ENCODE results near the gene LMOD3. TPM values are rescaled to one million over a fixed set of nuclear protein-coding genes. Genes with fewer than 3 reads are reported as not detected.

LMOD3 gene
- total and polyA plus RNA-seq, 2 donors (not counting 1 experiment from before 2014, with no cell fraction given) = not detected

DNA sequence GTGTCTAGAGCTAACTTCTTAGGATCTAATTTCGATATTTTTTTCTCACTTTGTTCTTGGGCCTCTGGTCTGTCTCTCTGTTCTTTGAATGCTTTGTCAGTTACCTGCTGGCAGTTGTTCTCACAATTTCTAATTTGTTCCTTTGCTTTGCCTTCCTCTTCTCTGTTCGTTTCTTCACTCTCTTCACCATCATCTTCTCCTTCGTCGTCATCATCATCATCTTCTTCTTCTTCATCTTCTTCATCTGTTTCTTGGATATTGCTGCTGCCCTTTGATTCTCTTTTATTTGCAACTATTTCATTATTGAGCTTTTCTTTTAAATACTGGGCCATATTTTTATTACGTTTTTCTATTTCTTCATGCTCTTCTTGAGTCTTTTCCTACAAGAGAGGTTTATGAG is 2.7 kb downstream of the LMOD3 start:
- no peak overlapping the region for H3K9ac ChIP-seq (ENCODE audit: low read length)
- no peak overlapping the region for H3K4me3 ChIP-seq (ENCODE audit: control extremely low read depth in 1 of 5, extremely low read depth in 1 of 5, insufficient read depth in 1 of 5, low read depth in 2 of 5, low read length in 4 of 5)
- no peaks in the 10 kb centered on the region for H3K27me3 ChIP-seq (replicated peaks in 1 of 4; ENCODE audit: control extremely low read depth in 1 of 4, control insufficient read depth in 3 of 4, insufficient read depth in 4 of 4, low read length in 3 of 4)
- TF ChIP-seq, protein P1, sequence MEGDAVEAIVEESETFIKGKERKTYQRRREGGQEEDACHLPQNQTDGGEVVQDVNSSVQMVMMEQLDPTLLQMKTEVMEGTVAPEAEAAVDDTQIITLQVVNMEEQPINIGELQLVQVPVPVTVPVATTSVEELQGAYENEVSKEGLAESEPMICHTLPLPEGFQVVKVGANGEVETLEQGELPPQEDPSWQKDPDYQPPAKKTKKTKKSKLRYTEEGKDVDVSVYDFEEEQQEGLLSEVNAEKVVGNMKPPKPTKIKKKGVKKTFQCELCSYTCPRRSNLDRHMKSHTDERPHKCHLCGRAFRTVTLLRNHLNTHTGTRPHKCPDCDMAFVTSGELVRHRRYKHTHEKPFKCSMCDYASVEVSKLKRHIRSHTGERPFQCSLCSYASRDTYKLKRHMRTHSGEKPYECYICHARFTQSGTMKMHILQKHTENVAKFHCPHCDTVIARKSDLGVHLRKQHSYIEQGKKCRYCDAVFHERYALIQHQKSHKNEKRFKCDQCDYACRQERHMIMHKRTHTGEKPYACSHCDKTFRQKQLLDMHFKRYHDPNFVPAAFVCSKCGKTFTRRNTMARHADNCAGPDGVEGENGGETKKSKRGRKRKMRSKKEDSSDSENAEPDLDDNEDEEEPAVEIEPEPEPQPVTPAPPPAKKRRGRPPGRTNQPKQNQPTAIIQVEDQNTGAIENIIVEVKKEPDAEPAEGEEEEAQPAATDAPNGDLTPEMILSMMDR (IDR thresholded peaks at IDR 0.05) = no peak
- no peak for TF ChIP-seq EZH2 (IDR thresholded peaks at IDR 0.05; ENCODE audit: borderline replicate concordance, insufficient read depth, low read depth, low read length, poor library complexity, severe bottlenecking)
- intact Hi-C loops (cut with micrococcal nuclease) = loop anchor here (5.0 kb wide), 1 partner anchor 37 kb away; the partner anchor contains the start of genes ARL6IP5 and UBA3
- H3K4me3 Mint-ChIP-seq = no peak overlapping the region
- H3K9me3 ChIP-seq (ENCODE audit: control extremely low read depth in 1 of 3, control insufficient read depth in 2 of 3, insufficient read depth in 1 of 3, low read length in 2 of 3) = no peaks in the 10 kb centered on the region
- peaks cover 5% of the 10 kb centered on the region for H3K4me1 Mint-ChIP-seq
- H3K9me3 Mint-ChIP-seq (ENCODE audit: insufficient read depth) = no peaks in the 10 kb centered on the region
- no peak overlapping the region for H2AFZ ChIP-seq (ENCODE audit: insufficient read depth, low read depth, low read length, poor library complexity, severe bottlenecking)
- no peak overlapping the region for H3K27ac Mint-ChIP-seq
- ChIA-PET CTCF (interaction anchor here (0.7 to 3.8 kb wide), 9 partner anchors 10 to 307 kb away, joined by 3 to 25 read pairs (median 4); partner anchors contain the start of gene TMF1), POLR2A (no interaction called here)
- no peak overlapping the region for H3K4me2 ChIP-seq (replicated peaks; ENCODE audit: low read depth, low read length, poor library complexity, severe bottlenecking)
- no peaks in the 10 kb centered on the region for H3K27me3 Mint-ChIP-seq
- no peaks in the 10 kb centered on the region for H3K4me1 ChIP-seq (ENCODE audit: control insufficient read depth in 2 of 2, insufficient read depth in 2 of 2, low read length in 2 of 2)
- no peak for DNase-seq
- H4K20me1 ChIP-seq (ENCODE audit: control insufficient read depth, insufficient read depth, low read length, poor library complexity, severe bottlenecking) = no peaks in the 10 kb centered on the region
- H3K79me2 ChIP-seq (ENCODE audit: control insufficient read depth, insufficient read depth, low read length) = no peaks in the 10 kb centered on the region
- 92% methylated on average over 1 of the region's 5 CpGs for WGBS (ENCODE audit: insufficient coverage)
- no peak overlapping the region for H3K27ac ChIP-seq (ENCODE audit: low read length in 2 of 2)
- ATAC-seq (ENCODE audit: low read depth) = no peak
- no peaks in the 10 kb centered on the region for H3K36me3 ChIP-seq (replicated peaks in 1 of 2; ENCODE audit: control extremely low read depth in 1 of 2, control insufficient read depth in 1 of 2, extremely low read depth in 1 of 2, insufficient read depth in 2 of 2, low read length in 1 of 2)

DNA sequence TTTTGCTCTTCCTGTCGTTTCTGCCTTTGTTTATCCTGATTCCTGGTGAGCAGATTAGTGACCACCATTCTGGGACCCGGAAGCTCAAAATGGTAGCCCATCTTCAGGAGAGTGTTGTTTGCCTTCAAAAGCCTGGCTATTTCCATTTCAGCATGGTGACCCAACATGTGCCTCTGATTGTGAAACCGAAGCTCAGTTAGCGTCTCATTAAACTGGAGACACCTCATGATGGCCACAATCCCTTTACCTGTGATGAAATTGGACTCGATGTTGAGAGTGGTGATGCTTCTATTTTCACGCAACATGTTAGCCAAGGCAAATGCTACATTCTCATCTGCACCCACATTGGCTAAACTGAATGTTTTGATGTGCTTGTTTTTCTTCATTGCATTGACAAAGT is 3.3 kb downstream of the LMOD3 start:
- Histone ChIP-seq H3K4me3 (ENCODE audit: control extremely low read depth in 1 of 5, extremely low read depth in 1 of 5, insufficient read depth in 1 of 5, low read depth in 2 of 5, low read length in 4 of 5) (no peak overlapping the region), H4K20me1 (ENCODE audit: control insufficient read depth, insufficient read depth, low read length, poor library complexity, severe bottlenecking) (no peaks in the 10 kb centered on the region), H3K9me3 (ENCODE audit: control extremely low read depth in 1 of 3, control insufficient read depth in 2 of 3, insufficient read depth in 1 of 3, low read length in 2 of 3) (no peaks in the 10 kb centered on the region), H2AFZ (ENCODE audit: insufficient read depth, low read depth, low read length, poor library complexity, severe bottlenecking) (no peak overlapping the region), H3K27ac (ENCODE audit: low read length in 2 of 2) (no peak overlapping the region), H3K9ac (ENCODE audit: low read length) (no peak overlapping the region), H3K36me3 (replicated peaks in 1 of 2; ENCODE audit: control extremely low read depth in 1 of 2, control insufficient read depth in 1 of 2, extremely low read depth in 1 of 2, insufficient read depth in 2 of 2, low read length in 1 of 2) (no peaks in the 10 kb centered on the region), H3K4me1 (ENCODE audit: control insufficient read depth in 2 of 2, insufficient read depth in 2 of 2, low read length in 2 of 2) (no peaks in the 10 kb centered on the region), H3K4me2 (replicated peaks; ENCODE audit: low read depth, low read length, poor library complexity, severe bottlenecking) (no peak overlapping the region), H3K27me3 (replicated peaks in 1 of 4; ENCODE audit: control extremely low read depth in 1 of 4, control insufficient read depth in 3 of 4, insufficient read depth in 4 of 4, low read length in 3 of 4) (no peaks in the 10 kb centered on the region), H3K79me2 (ENCODE audit: control insufficient read depth, insufficient read depth, low read length) (no peaks in the 10 kb centered on the region)
- ChIA-PET POLR2A (no interaction called here), CTCF (interaction anchor here (1.1 to 3.8 kb wide), 5 partner anchors 14 to 67 kb away, joined by 3 to 25 read pairs (median 4); partner anchors contain the start of gene TMF1)
- no peak for TF ChIP-seq EZH2 (IDR thresholded peaks at IDR 0.05; ENCODE audit: borderline replicate concordance, insufficient read depth, low read depth, low read length, poor library complexity, severe bottlenecking)
- TF ChIP-seq, protein P1 (IDR thresholded peaks at IDR 0.05) = no peak
- WGBS (ENCODE audit: insufficient coverage) = 98% methylated on average over 4 of the region's 6 CpGs
- no peaks in the 10 kb centered on the region for H3K9me3 Mint-ChIP-seq (ENCODE audit: insufficient read depth)
- intact Hi-C loops (cut with micrococcal nuclease) = no loop called here
- ATAC-seq (ENCODE audit: low read depth) = no peak
- no peak overlapping the region for H3K27ac Mint-ChIP-seq
- H3K4me1 Mint-ChIP-seq = peaks cover 5% of the 10 kb centered on the region
- H3K27me3 Mint-ChIP-seq = no peaks in the 10 kb centered on the region
- no peak overlapping the region for H3K4me3 Mint-ChIP-seq
- DNase-seq = no peak

Data from B cell (primary cell).